ENCODE data around the gene RHOT1. TPM values are rescaled to one million over a fixed set of nuclear protein-coding genes. Genes with fewer than 3 reads are reported as not detected.

Gene RHOT1
- total and polyA plus RNA-seq, 12 donors, result 32.5 to 76.6 (median 48.5) TPM

DNA sequence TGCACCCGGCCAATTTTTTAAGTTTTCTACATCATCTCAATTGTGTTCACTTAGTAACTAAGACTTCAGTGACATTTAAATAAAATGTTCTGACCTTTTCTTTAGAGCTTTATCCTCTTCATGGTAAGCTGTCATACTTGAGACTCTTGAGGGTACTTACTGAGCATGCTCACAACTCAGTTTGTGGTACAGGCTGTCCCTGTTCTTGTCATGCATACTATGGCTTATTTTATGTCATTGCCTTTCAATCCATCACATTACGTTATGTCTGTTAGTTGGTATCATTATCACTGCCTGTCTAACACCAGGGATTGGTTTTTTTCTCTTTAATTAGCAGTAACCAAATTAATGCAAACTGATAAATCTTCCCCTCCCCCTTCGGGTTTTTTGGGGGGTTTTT is 81.4 kb downstream of the RHOT1 start:
- Histone ChIP-seq H3K27me3 (no peaks in the 10 kb centered on the region), H3K36me3 (peaks cover 0 to 88% (median 9%) of the 10 kb centered on the region in 9 donors), H3K4me3 (no peak overlapping the region), H3K9me3 (no peaks in the 10 kb centered on the region), H3K27ac (no peak overlapping the region), H3K4me1 (no peaks in the 10 kb centered on the region)
- TF ChIP-seq, protein P1, sequence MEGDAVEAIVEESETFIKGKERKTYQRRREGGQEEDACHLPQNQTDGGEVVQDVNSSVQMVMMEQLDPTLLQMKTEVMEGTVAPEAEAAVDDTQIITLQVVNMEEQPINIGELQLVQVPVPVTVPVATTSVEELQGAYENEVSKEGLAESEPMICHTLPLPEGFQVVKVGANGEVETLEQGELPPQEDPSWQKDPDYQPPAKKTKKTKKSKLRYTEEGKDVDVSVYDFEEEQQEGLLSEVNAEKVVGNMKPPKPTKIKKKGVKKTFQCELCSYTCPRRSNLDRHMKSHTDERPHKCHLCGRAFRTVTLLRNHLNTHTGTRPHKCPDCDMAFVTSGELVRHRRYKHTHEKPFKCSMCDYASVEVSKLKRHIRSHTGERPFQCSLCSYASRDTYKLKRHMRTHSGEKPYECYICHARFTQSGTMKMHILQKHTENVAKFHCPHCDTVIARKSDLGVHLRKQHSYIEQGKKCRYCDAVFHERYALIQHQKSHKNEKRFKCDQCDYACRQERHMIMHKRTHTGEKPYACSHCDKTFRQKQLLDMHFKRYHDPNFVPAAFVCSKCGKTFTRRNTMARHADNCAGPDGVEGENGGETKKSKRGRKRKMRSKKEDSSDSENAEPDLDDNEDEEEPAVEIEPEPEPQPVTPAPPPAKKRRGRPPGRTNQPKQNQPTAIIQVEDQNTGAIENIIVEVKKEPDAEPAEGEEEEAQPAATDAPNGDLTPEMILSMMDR (IDR thresholded peaks at IDR 0.05), result no peak
- peak in 1 of 8 donors; percentile 35 for ATAC-seq
- 91 to 95% methylated on average over 3 of the region's 3 CpGs for WGBS, 2 donors
- no peak for DNase-seq
- intact Hi-C loops (cut with DNase I), result no loop called here

DNA sequence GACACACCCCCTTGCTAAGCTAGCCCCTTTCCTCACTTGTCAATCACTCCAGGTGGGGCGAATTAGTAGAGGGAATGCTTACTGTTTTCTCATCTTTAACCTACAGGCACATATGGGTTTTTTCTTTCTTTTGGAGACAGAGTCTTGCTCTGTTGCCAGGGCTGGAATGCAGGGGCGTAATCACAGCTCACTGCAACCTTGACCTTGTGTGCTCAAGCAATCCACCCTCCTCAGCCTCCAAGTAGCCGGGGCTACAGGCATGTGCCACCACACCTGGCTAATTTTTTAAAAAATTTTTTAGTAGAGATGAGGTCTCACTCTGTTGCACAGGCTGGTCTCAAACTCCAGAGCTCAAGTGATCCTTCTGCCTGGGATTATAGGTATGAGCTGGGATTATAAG is 84.6 kb downstream of the RHOT1 start:
- no peak overlapping the region for H3K27ac ChIP-seq
- ATAC-seq, result no peak
- peaks cover 0 to 58% (median 9%) of the 10 kb centered on the region in 9 donors for H3K36me3 ChIP-seq
- H3K27me3 ChIP-seq, result no peaks in the 10 kb centered on the region
- no peak for DNase-seq
- 68 to 73% methylated on average over 3 of the region's 3 CpGs for WGBS, 2 donors
- TF ChIP-seq, protein P1 (IDR thresholded peaks at IDR 0.05), result no peak
- no peaks in the 10 kb centered on the region for H3K9me3 ChIP-seq
- no peaks in the 10 kb centered on the region for H3K4me1 ChIP-seq
- no peak overlapping the region for H3K4me3 ChIP-seq
- intact Hi-C loops (cut with DNase I), result no loop called here

DNA sequence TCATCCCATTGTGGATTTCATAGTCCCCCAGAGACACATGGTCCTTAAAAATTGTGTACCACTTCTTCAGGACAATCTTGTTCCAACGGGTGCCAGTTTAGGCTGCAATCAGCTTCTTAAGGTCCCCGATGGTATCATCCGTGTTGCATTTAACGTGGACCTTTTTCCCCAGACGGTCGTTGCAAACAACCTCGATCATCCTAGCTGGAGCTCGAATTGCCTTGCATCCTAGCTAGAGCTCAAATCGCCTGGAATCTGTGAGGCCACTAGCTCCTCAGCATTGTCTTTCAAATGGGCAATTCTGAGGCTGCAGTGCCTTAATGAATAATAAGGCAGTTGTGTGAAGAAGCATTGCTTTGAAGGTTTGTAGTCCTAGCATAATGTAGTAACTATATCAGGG is 85.6 kb downstream of the RHOT1 start:
- no peak for ATAC-seq
- Histone ChIP-seq H3K4me3 (no peak overlapping the region), H3K27me3 (no peaks in the 10 kb centered on the region), H3K4me1 (no peaks in the 10 kb centered on the region), H3K27ac (no peak overlapping the region), H3K36me3 (peaks cover 0 to 47% (median 9%) of the 10 kb centered on the region in 9 donors), H3K9me3 (no peaks in the 10 kb centered on the region)
- DNase-seq, result no peak
- TF ChIP-seq, protein P1 (IDR thresholded peaks at IDR 0.05), result no peak
- 71 to 78% methylated on average over 9 of the region's 9 CpGs for WGBS, 2 donors
- intact Hi-C loops (cut with DNase I), result no loop called here

DNA sequence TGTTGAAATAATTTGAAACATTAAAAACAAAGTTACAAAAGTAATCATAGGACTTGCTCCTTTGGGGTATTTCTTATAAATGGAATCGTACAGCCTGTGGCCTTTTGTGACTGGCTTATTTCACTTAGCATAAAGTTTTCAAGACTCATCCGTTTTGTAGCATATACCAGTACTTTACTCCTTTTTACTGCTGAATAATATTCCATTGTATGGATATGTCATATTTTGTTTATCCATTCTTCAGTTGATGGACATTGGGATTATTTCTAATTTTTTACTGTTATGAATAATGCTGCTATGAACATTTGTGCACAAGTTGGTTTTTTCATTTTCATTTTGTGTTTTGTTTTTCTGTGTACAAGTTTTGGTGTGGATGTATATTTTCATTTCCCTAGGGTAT is 93.3 kb downstream of the RHOT1 start:
- WGBS, 2 donors, result 75 to 95% methylated on average over 2 of the region's 2 CpGs

More for the DNA sequence above, 93.3 kb downstream of the RHOT1 start:
- no peaks in the 10 kb centered on the region for H3K36me3 ChIP-seq
- intact Hi-C loops (cut with DNase I), result no loop called here
- DNase-seq (no peak), ATAC-seq (no peak)
- H3K27me3 ChIP-seq, result no peaks in the 10 kb centered on the region
- H3K9me3 ChIP-seq, result no peaks in the 10 kb centered on the region
- no peak overlapping the region for H3K27ac ChIP-seq
- TF ChIP-seq, protein P1 (IDR thresholded peaks at IDR 0.05), result no peak
- H3K4me3 ChIP-seq, result no peak overlapping the region
- H3K4me1 ChIP-seq, result no peaks in the 10 kb centered on the region
